ENCODE measurements around the gene COL19A1. TPM values are rescaled to one million over a fixed set of nuclear protein-coding genes. Genes with fewer than 3 reads are reported as not detected.

COL19A1 gene
- total RNA-seq, 1 donor from 2014 or later, result 78.7 TPM

GRCh38 chr6:70124882-70125545 lies 258.7 kb downstream of the COL19A1 start:
- DNase-seq (ENCODE audit: low spot score), result no peak

GRCh38 chr6:70125602-70126001 lies 259.2 kb downstream of the COL19A1 start:
- DNase-seq (ENCODE audit: low spot score), result no peak

- no peak for DNase-seq (ENCODE audit: low spot score)
Observed at GRCh38 chr6:70129341-70129740, 263.0 kb downstream of the COL19A1 start.

GRCh38 chr6:70130865-70131264 lies 264.5 kb downstream of the COL19A1 start:
- no peak for DNase-seq (ENCODE audit: low spot score)

GRCh38 chr6:70131528-70131927 lies 265.2 kb downstream of the COL19A1 start:
- DNase-seq (ENCODE audit: low spot score), result no peak

- DNase-seq (ENCODE audit: low spot score), result no peak
Observed at GRCh38 chr6:70133246-70133645, 266.9 kb downstream of the COL19A1 start.

- DNase-seq (ENCODE audit: low spot score), result no peak
Observed at GRCh38 chr6:70134542-70134941, 268.2 kb downstream of the COL19A1 start.

- no peak for DNase-seq (ENCODE audit: low spot score)
Observed at GRCh38 chr6:70135219-70136160, 269.1 kb downstream of the COL19A1 start.

GRCh38 chr6:70136996-70137395 lies 270.6 kb downstream of the COL19A1 start:
- DNase-seq (ENCODE audit: low spot score), result no peak

GRCh38 chr6:70140496-70140895 lies 274.1 kb downstream of the COL19A1 start:
- no peak for DNase-seq (ENCODE audit: low spot score)

- DNase-seq (ENCODE audit: low spot score), result no peak
Observed at GRCh38 chr6:70142034-70142433, 275.7 kb downstream of the COL19A1 start.

GRCh38 chr6:70145178-70145577 lies 278.8 kb downstream of the COL19A1 start:
- DNase-seq (ENCODE audit: low spot score), result no peak

- no peak for DNase-seq (ENCODE audit: low spot score)
Observed at GRCh38 chr6:70149209-70149788, 282.9 kb downstream of the COL19A1 start.

GRCh38 chr6:70150521-70150920 lies 284.2 kb downstream of the COL19A1 start:
- peak; percentile 15 for DNase-seq (ENCODE audit: low spot score)

- DNase-seq (ENCODE audit: low spot score), result no peak
Observed at GRCh38 chr6:70151616-70152015, 285.3 kb downstream of the COL19A1 start.

- no peak for DNase-seq (ENCODE audit: low spot score)
Observed at GRCh38 chr6:70152786-70153185, 286.4 kb downstream of the COL19A1 start.

GRCh38 chr6:70157086-70157485 lies 290.7 kb downstream of the COL19A1 start:
- DNase-seq (ENCODE audit: low spot score), result no peak

- no peak for DNase-seq (ENCODE audit: low spot score)
Observed at GRCh38 chr6:70160276-70160675, 293.9 kb downstream of the COL19A1 start.

- no peak for DNase-seq (ENCODE audit: low spot score)
Observed at GRCh38 chr6:70162972-70163371, 296.6 kb downstream of the COL19A1 start.

- DNase-seq (ENCODE audit: low spot score), result no peak
Observed at GRCh38 chr6:70163795-70164194, 297.4 kb downstream of the COL19A1 start.

GRCh38 chr6:70164556-70164955 lies 298.2 kb downstream of the COL19A1 start:
- DNase-seq (ENCODE audit: low spot score), result no peak
